ENCODE measurements around the gene NEK7.
"Not testable (repeated sequence)": the region's sequence is repeated elsewhere in the genome, so short reads cannot be mapped to it uniquely, and the experiment has no call there.

The NEK7 gene

DNA sequence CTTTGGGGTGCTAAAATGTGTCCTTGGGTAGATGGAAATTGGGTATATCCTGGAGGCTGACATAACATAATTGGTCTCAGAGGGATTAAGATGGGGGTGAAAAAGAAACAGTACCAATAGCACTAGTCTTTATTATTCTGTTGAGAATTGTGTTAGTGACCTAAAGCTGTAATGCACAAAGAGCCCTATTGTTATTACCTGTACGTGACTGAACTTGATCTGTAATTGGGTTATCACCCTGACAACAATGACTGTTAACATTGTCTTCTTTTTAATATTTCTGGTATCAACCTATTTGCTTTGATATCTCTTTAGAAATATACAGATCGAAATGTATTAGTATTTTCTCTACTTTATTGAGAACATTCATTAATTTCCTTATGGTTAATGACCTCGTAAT is 147.6 kb downstream of the NEK7 start:
- DNase-seq, result no peak
- no peak overlapping the region for H2BK120ac ChIP-seq (ENCODE audit: low read depth, low read length)
- H3K27me3 ChIP-seq (ENCODE audit: control insufficient read depth in 1 of 2, insufficient read depth in 1 of 2, low read length in 2 of 2), result no peaks in the 10 kb centered on the region
- H3K4me2 ChIP-seq (ENCODE audit: low read length, poor library complexity, severe bottlenecking), result no peak overlapping the region
- H2BK12ac ChIP-seq (ENCODE audit: low read length in 2 of 2), result no peak overlapping the region
- no peak overlapping the region for H3K27ac ChIP-seq (ENCODE audit: low read length, poor library complexity, severe bottlenecking)
- H4K8ac ChIP-seq (ENCODE audit: low read length), result no peak overlapping the region
- no peak overlapping the region for H2AFZ ChIP-seq (ENCODE audit: low read depth, low read length)
- H2BK15ac ChIP-seq (ENCODE audit: low read depth, poor library complexity, severe bottlenecking), result no peak overlapping the region
- no peak overlapping the region for H2BK5ac ChIP-seq (ENCODE audit: low read depth, low read length, poor library complexity, severe bottlenecking)
- H3K4me3 ChIP-seq (ENCODE audit: insufficient read depth in 1 of 2, low read depth in 1 of 2, low read length in 2 of 2), result no peak overlapping the region
- no peak overlapping the region for H3K23ac ChIP-seq (ENCODE audit: low read length in 2 of 2)
- H3K4ac ChIP-seq (ENCODE audit: low read depth in 1 of 2, low read length in 2 of 2), result no peak overlapping the region
- peaks cover 0 to 14% of the 10 kb centered on the region in 2 experiments for H3K36me3 ChIP-seq (ENCODE audit: control insufficient read depth in 1 of 2, insufficient read depth in 2 of 2, low read depth in 1 of 2, low read length in 2 of 2)
- no peaks in the 10 kb centered on the region for H3K4me1 ChIP-seq (ENCODE audit: control insufficient read depth, insufficient read depth, low read depth, low read length)
- no peak overlapping the region for H3K14ac ChIP-seq (ENCODE audit: low read length in 2 of 2)
- no peaks in the 10 kb centered on the region for H3K9me3 ChIP-seq (ENCODE audit: control insufficient read depth, low read length)
- no peak overlapping the region for H2AK5ac ChIP-seq (ENCODE audit: low read length, severe bottlenecking)
- no peak overlapping the region for H3K18ac ChIP-seq (ENCODE audit: low read depth in 1 of 2, low read length in 2 of 2)
- no peak overlapping the region for H4K91ac ChIP-seq (ENCODE audit: low read length)
- H3K79me1 ChIP-seq (replicated peaks; ENCODE audit: low read length, poor library complexity, severe bottlenecking), result peaks cover 2% of the 10 kb centered on the region
- H3K9ac ChIP-seq (ENCODE audit: low read length), result no peak overlapping the region
- WGBS, result no CpG with 5 or more reads among the region's 3 CpGs

DNA sequence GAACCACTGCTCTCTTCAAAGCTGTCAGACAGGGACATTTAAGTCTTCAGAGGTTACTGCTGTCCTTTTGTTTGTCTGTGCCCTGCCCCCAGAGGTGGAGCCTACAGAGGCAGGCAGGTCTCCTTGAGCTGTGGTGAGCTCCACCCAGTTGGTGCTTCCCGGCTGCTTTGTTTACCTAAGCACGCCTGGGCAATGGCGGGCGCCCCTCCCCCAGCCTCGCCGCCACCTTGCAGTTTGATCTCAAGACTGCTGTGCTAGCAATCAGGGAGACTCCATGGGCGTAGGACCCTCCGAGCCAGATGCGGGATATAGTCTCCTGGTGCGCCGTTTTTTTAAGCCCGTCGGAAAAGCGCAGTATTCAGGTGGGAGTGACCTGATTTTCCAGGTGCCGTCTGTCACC is 158.0 kb downstream of the NEK7 start:
- not testable (repeated sequence) for H3K23ac ChIP-seq (ENCODE audit: low read length in 2 of 2); H3K9me3 ChIP-seq (ENCODE audit: control insufficient read depth, low read length); H4K91ac ChIP-seq (ENCODE audit: low read length); H2BK12ac ChIP-seq (ENCODE audit: low read length in 2 of 2); H2AFZ ChIP-seq (ENCODE audit: low read depth, low read length); H3K79me1 ChIP-seq (replicated peaks; ENCODE audit: low read length, poor library complexity, severe bottlenecking); DNase-seq; H2AK5ac ChIP-seq (ENCODE audit: low read length, severe bottlenecking); H3K4me1 ChIP-seq (ENCODE audit: control insufficient read depth, insufficient read depth, low read depth, low read length); H3K4me3 ChIP-seq (ENCODE audit: insufficient read depth in 1 of 2, low read depth in 1 of 2, low read length in 2 of 2); H2BK5ac ChIP-seq (ENCODE audit: low read depth, low read length, poor library complexity, severe bottlenecking); H4K8ac ChIP-seq (ENCODE audit: low read length); H3K27ac ChIP-seq (ENCODE audit: low read length, poor library complexity, severe bottlenecking); H2BK120ac ChIP-seq (ENCODE audit: low read depth, low read length); H3K4me2 ChIP-seq (ENCODE audit: low read length, poor library complexity, severe bottlenecking); H3K9ac ChIP-seq (ENCODE audit: low read length); H3K14ac ChIP-seq (ENCODE audit: low read length in 2 of 2); H3K27me3 ChIP-seq (ENCODE audit: control insufficient read depth in 1 of 2, insufficient read depth in 1 of 2, low read length in 2 of 2); H3K4ac ChIP-seq (ENCODE audit: low read depth in 1 of 2, low read length in 2 of 2); H2BK15ac ChIP-seq (ENCODE audit: low read depth, poor library complexity, severe bottlenecking); H3K18ac ChIP-seq (ENCODE audit: low read depth in 1 of 2, low read length in 2 of 2)
- WGBS, result 78% methylated on average over 15 of the region's 15 CpGs
- peaks cover 0 to 20% of the 10 kb centered on the region in 2 experiments for H3K36me3 ChIP-seq (ENCODE audit: control insufficient read depth in 1 of 2, insufficient read depth in 2 of 2, low read depth in 1 of 2, low read length in 2 of 2)

- H2AFZ ChIP-seq (ENCODE audit: low read depth, low read length); H3K27ac ChIP-seq (ENCODE audit: low read length, poor library complexity, severe bottlenecking); H2BK12ac ChIP-seq (ENCODE audit: low read length in 2 of 2); H2BK15ac ChIP-seq (ENCODE audit: low read depth, poor library complexity, severe bottlenecking); H4K91ac ChIP-seq (ENCODE audit: low read length); H3K18ac ChIP-seq (ENCODE audit: low read depth in 1 of 2, low read length in 2 of 2); H3K4ac ChIP-seq (ENCODE audit: low read depth in 1 of 2, low read length in 2 of 2); H3K23ac ChIP-seq (ENCODE audit: low read length in 2 of 2); H3K9me3 ChIP-seq (ENCODE audit: control insufficient read depth, low read length); H3K4me2 ChIP-seq (ENCODE audit: low read length, poor library complexity, severe bottlenecking); H2BK120ac ChIP-seq (ENCODE audit: low read depth, low read length); DNase-seq; H2AK5ac ChIP-seq (ENCODE audit: low read length, severe bottlenecking); H3K14ac ChIP-seq (ENCODE audit: low read length in 2 of 2); H3K9ac ChIP-seq (ENCODE audit: low read length); H2BK5ac ChIP-seq (ENCODE audit: low read depth, low read length, poor library complexity, severe bottlenecking); H3K4me3 ChIP-seq (ENCODE audit: insufficient read depth in 1 of 2, low read depth in 1 of 2, low read length in 2 of 2); H3K27me3 ChIP-seq (ENCODE audit: control insufficient read depth in 1 of 2, insufficient read depth in 1 of 2, low read length in 2 of 2); H4K8ac ChIP-seq (ENCODE audit: low read length); H3K4me1 ChIP-seq (ENCODE audit: control insufficient read depth, insufficient read depth, low read depth, low read length); H3K79me1 ChIP-seq (replicated peaks; ENCODE audit: low read length, poor library complexity, severe bottlenecking): not testable (repeated sequence)
- WGBS, result over 99% methylated on average over 7 of the region's 8 CpGs
- H3K36me3 ChIP-seq (ENCODE audit: control insufficient read depth in 1 of 2, insufficient read depth in 2 of 2, low read depth in 1 of 2, low read length in 2 of 2), result peaks cover 0 to 23% of the 10 kb centered on the region in 2 experiments
Measured at GRCh38 chr1:198315331-198315730, 158.5 kb downstream of the NEK7 start.

GRCh38 chr1:198316546-198317100 is 159.8 kb downstream of the NEK7 start:
- Histone ChIP-seq H2BK12ac (ENCODE audit: low read length in 2 of 2) (no peak overlapping the region), H3K27me3 (ENCODE audit: control insufficient read depth in 1 of 2, insufficient read depth in 1 of 2, low read length in 2 of 2) (no peaks in the 10 kb centered on the region), H2AFZ (ENCODE audit: low read depth, low read length) (no peak overlapping the region), H3K4me2 (ENCODE audit: low read length, poor library complexity, severe bottlenecking) (no peak overlapping the region), H3K18ac (ENCODE audit: low read depth in 1 of 2, low read length in 2 of 2) (no peak overlapping the region), H3K36me3 (ENCODE audit: control insufficient read depth in 1 of 2, insufficient read depth in 2 of 2, low read depth in 1 of 2, low read length in 2 of 2) (peaks cover 0 to 30% of the 10 kb centered on the region in 2 experiments), H3K4me3 (ENCODE audit: insufficient read depth in 1 of 2, low read depth in 1 of 2, low read length in 2 of 2) (no peak overlapping the region), H2BK5ac (ENCODE audit: low read depth, low read length, poor library complexity, severe bottlenecking) (no peak overlapping the region), H3K4me1 (ENCODE audit: control insufficient read depth, insufficient read depth, low read depth, low read length) (no peaks in the 10 kb centered on the region), H3K23ac (ENCODE audit: low read length in 2 of 2) (no peak overlapping the region), H4K8ac (ENCODE audit: low read length) (no peak overlapping the region), H2BK120ac (ENCODE audit: low read depth, low read length) (no peak overlapping the region), H3K9me3 (ENCODE audit: control insufficient read depth, low read length) (no peaks in the 10 kb centered on the region), H4K91ac (ENCODE audit: low read length) (no peak overlapping the region), H2BK15ac (ENCODE audit: low read depth, poor library complexity, severe bottlenecking) (no peak overlapping the region), H3K14ac (ENCODE audit: low read length in 2 of 2) (no peak overlapping the region), H3K79me1 (replicated peaks; ENCODE audit: low read length, poor library complexity, severe bottlenecking) (peaks cover 1% of the 10 kb centered on the region), H3K4ac (ENCODE audit: low read depth in 1 of 2, low read length in 2 of 2) (no peak overlapping the region), H3K27ac (ENCODE audit: low read length, poor library complexity, severe bottlenecking) (no peak overlapping the region), H3K9ac (ENCODE audit: low read length) (no peak overlapping the region), H2AK5ac (ENCODE audit: low read length, severe bottlenecking) (no peak overlapping the region)
- no peak for DNase-seq
- WGBS, result 100% methylated on average over 1 of the region's 4 CpGs
